GM12891 (cell line): ENCODE data around the gene ZIM2.

Source experiments
- POLR2A ChIP-seq: IDR thresholded peaks from 2 replicates; pipeline ENCODE4 v1.6.1; 2011; ENCODE audit warnings: low read depth, low read length, control low read depth
- POLR2AphosphoS5 ChIP-seq: IDR thresholded peaks from 2 replicates; pipeline ENCODE4 v1.6.1; 2011; ENCODE audit warnings: low read depth, low read length, control low read depth
- POU2F2 ChIP-seq: IDR thresholded peaks from 2 replicates; pipeline ENCODE4 v1.6.1; 2011; ENCODE audit warnings: low read depth, mild to moderate bottlenecking, control low read depth, low read length, moderate library complexity
- SPI1 ChIP-seq: IDR thresholded peaks from 2 replicates; pipeline ENCODE4 v1.6.1; 2011; ENCODE audit warnings: low read depth, low read length, control low read depth
- TAF1 ChIP-seq: IDR thresholded peaks from 2 replicates; pipeline ENCODE4 v1.6.1; 2011; ENCODE audit warnings: low read depth, low read length, control low read depth

- no peak for TF ChIP-seq POLR2A
- no peak for TF ChIP-seq POLR2AphosphoS5
- no peak for TF ChIP-seq SPI1
- no peak for TF ChIP-seq POU2F2
- no peak for TF ChIP-seq TAF1
These were observed 12.8 kb downstream of the ZIM2 start for GRCh38 chr19:56827708-56828107.
